Mucosa of stomach (tissue), 1 donor: Measurements from ENCODE around the gene KRT15.

ENCODE experiments used
- H3K27me3 ChIP-seq: one replicate; pipeline ENCODE4 v1.7.0; 2013; ENCODE audit warnings: mild to moderate bottlenecking, low read length; ENCODE audit not compliant: control insufficient read depth, insufficient read depth
- H3K36me3 ChIP-seq: one replicate; pipeline ENCODE4 v1.7.0; 2013; ENCODE audit warnings: low read length; ENCODE audit not compliant: control insufficient read depth, insufficient read depth
- H3K4me1 ChIP-seq: one replicate; pipeline ENCODE4 v1.7.0; 2013; ENCODE audit warnings: mild to moderate bottlenecking, low read length; ENCODE audit not compliant: control insufficient read depth, insufficient read depth
- H3K4me3 ChIP-seq: one replicate; pipeline ENCODE4 v1.7.0; 2013; ENCODE audit warnings: low read length
- H3K9ac ChIP-seq: one replicate; pipeline ENCODE4 v1.7.0; 2013; ENCODE audit warnings: mild to moderate bottlenecking, low read length, moderate library complexity
- H3K9me3 ChIP-seq: one replicate; pipeline ENCODE4 v1.7.0; 2013; ENCODE audit warnings: mild to moderate bottlenecking, low read length, moderate library complexity; ENCODE audit not compliant: control insufficient read depth
- donor health status: Pancreatic carcinoma.

The KRT15 gene

DNA sequence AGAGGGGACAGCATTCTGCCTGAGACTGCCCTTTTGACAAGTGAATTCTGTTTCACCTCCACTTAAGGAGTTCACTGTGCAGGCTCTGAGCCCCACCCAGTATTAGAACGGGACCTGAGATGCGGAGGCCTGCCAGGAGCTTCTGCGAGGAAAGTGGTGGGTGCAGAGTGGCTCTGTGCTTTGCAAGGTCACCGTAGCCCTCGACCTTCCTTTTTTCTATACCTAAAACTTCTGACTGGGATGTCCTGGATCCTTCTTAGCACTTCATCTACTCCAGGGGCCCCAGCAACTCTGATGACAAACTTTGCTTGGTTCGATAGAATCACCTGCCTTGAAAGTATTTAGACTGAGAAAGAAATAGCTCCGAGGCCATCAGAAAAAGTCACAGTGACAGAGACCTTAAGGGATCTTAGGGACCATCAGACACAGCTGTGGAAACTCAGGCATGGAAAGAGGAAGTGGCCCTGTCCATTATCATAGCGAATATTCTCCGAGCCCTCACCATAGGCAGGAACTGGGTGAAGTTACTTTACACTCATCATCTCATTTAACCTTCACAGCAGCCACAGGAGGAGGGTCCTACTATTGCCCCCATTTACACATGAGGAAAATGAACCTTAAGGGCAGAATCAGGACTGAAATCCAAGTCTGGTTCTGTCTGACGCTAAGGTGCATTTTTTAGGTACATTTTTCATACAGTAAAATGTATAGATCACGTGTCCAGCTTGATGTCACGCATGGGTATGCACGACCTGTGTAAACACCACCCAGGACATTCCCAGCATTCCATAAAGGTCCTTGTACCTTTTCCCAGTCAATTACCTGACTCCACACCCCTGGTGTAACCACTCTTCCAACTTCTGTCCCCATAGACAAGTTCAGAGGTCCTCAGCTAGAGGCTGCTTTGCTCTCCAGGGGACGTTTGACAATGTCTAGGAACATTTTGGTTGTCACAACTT, 12.6 kb downstream of the KRT15 start:
- peaks cover 3% of the 10 kb centered on the region for H3K27me3 ChIP-seq
- peaks cover 33% of the 10 kb centered on the region for H3K4me1 ChIP-seq
- H3K9me3 ChIP-seq, result no peaks in the 10 kb centered on the region
- no peak overlapping the region for H3K4me3 ChIP-seq
- no peaks in the 10 kb centered on the region for H3K36me3 ChIP-seq
- no peak overlapping the region for H3K9ac ChIP-seq

DNA sequence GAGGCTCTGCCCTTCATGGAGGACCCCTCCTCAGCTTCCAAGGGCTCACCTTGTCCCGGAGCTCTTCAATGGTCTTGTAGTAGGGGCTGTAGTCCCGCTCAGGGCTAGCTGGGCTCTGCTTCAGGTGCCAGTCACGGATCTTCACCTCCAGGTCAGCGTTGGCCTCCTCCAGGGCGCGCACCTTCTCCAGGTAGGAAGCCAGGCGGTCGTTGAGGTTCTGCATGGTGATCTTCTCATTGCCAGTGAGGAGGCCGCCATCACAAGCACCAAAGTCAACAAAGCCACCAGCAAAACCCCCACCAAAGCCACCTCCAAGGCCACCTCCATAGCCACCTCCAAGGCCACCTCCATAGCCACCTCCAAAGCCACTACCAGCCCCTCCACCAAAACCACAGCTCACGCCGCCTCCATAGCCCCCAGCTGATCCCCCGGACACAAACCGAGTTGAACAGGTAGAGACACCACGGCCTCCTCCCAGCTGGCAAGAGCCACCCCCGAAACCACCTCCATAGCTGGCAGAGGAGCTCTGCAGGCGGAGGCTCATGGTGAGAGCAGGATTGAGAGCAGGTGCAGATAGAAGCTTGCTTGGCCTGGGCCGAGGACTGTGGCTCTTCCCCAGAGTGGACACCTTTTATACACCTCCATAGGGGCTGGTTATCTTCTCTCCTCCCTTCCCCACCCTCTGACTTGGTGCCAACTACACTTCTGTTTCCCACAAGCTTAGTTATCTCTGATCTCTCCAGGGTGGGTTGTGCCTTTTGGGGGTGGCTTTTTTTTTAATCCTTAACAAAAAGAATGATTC, 13.5 kb downstream of the KRT15 start, which contains the start of gene KRT13:
TSS of gene KRT13 (minus strand) at position 606 of the 802 bp plus-strand sequence. CDS start at position 544, 62 bp downstream.
- H3K4me3 ChIP-seq, result no peak within 1 kb of the TSS
- H3K4me1 ChIP-seq, result peaks cover 26% of the 10 kb centered on the region
- peaks cover 3% of the 10 kb centered on the region for H3K27me3 ChIP-seq
- no peaks in the 10 kb centered on the region for H3K36me3 ChIP-seq
- H3K9ac ChIP-seq, result no peak within 1 kb of the TSS
- no peaks in the 10 kb centered on the region for H3K9me3 ChIP-seq

DNA sequence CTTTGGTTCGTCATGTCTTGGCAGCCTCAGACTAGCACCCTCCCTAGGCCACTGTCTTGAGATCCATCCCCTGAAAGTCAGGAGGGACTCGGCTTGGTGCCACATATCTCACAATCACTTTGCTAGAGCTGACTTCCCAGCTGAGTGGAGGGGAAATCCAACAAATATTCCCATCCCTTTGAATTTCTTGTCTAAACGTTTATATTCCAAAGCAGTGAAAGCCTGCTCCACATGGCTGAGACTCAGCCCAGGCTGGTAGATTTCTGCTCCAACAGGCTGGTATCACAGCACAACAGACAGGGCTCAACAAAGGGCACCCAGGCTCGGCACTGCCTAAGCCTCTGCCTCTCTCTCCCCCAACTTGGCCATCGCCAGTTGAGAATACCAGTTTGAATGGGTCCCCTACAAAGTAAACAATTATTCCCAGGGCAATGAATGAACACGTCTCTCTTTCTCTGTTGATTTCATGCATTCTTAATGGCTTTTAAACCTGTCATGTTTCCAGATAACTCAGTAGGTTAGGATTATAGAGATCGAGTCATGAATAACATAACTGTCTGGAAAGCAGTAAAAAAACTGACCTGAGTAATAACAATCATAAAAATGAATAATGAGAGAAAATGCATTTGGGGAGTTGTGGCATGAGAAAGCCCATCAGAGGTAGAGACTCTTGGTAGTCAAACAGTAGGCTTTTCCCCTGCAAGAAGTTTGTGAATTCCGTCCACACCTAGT, 14.3 kb downstream of the KRT15 start:
- no peak overlapping the region for H3K9ac ChIP-seq
- H3K36me3 ChIP-seq, result no peaks in the 10 kb centered on the region
- peaks cover 3% of the 10 kb centered on the region for H3K27me3 ChIP-seq
- no peaks in the 10 kb centered on the region for H3K9me3 ChIP-seq
- H3K4me3 ChIP-seq, result no peak overlapping the region
- peaks cover 26% of the 10 kb centered on the region for H3K4me1 ChIP-seq

DNA sequence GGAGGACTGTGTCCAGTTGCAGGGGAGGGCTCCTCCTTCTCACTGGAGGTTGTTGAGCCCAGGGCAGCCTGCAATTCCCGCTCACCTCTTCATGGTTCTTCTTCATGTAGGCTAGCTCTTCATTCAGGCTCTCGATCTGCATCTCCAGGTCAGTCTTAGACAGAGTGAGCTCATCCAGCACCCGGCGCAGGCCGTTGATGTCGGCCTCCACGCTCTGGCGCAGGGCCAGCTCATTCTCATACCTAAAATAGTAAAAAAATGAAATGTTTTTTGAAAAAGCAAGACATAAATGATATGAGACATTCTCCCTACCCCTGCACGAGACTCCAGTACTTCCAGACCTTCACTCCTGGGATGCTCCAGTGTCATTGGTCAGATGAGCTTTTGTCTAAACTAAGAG, 15.5 kb downstream of the KRT15 start:
- Histone ChIP-seq H3K9me3 (no peaks in the 10 kb centered on the region), H3K4me3 (no peak overlapping the region), H3K36me3 (no peaks in the 10 kb centered on the region), H3K27me3 (peaks cover 3% of the 10 kb centered on the region), H3K9ac (no peak overlapping the region), H3K4me1 (peaks cover 26% of the 10 kb centered on the region)

DNA sequence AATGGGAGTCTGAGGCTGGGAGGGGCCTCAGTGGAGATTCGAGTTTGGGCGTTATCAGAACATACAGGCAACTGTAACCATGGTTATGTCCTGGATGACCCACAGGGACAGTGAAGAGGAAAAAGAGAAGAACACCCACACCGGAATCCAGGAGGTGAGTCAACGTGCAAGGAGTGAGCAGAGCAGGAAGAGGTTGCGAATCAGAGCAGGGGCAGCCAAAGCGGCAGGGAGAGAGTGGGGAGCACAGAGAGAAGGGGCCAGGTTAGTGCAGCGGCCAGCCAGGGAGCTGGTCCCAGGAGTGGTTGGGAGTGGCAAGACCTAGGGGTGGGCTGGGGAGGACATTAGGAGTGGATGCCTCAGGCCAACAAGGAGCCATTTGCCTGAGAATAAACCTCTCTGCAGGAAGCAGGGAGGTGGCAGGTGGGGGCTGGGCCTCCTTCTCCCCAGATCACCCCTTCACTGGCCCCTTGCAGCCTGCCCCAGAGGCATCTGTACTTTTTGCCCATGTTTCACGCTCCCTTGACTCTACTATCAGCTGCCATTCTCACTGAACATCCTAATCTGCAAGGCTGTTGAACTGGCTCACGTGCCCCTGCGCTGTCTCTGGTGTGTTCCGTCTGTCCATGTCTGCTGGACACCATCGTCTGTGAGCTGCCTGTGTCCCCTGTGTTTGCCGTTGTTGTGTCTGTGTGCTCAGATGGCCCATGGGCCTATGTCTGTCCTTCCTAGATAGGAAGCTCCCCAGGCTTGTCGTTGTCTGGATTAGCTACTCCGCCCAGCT, 18.4 kb downstream of the KRT15 start:
- H3K9ac ChIP-seq, result no peak overlapping the region
- H3K9me3 ChIP-seq, result no peaks in the 10 kb centered on the region
- H3K27me3 ChIP-seq, result no peaks in the 10 kb centered on the region
- peaks cover 23% of the 10 kb centered on the region for H3K4me1 ChIP-seq
- H3K36me3 ChIP-seq, result no peaks in the 10 kb centered on the region
- no peak overlapping the region for H3K4me3 ChIP-seq

DNA sequence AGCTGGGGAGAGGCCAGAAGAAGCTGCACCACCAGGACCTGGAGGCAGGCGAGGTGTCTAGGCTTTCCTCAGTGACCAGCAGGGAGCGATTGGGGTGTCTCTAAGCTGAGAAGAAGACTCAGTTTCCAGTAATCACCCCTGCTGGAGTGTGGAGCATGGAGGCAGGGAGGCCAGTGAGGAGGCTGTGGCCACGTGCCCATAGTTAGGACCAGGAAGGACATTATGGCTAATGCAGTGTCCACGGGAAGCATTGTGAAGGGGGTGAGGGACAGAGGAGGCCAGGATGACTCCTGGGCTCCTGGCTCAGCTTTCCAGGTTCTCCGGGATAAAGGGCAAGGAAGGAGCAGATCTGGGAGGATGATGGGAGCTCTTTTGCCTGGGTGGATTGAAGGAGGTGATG, 19.0 kb downstream of the KRT15 start:
- Histone ChIP-seq H3K9ac (no peak overlapping the region), H3K9me3 (no peaks in the 10 kb centered on the region), H3K4me1 (peaks cover 23% of the 10 kb centered on the region), H3K4me3 (no peak overlapping the region), H3K27me3 (no peaks in the 10 kb centered on the region), H3K36me3 (no peaks in the 10 kb centered on the region)

DNA sequence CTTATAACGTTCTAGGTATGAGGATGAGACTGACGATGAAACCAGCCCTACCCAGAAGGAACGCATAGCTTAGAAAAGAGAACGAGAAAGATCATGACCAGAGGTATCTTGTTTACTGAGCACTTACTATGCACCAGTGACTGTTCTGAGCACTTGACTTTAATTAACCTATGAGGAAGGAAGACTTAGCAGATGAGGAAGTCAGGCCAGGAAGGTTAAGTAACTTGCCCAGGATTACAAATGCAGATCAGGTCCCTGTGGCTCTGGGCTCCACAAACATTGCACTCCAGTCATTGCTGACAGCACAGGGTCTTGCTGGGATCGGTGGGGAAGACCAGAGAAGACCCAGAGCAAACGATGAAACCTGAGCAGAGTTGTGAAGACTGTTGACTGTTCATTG, 20.4 kb downstream of the KRT15 start:
- H3K9me3 ChIP-seq, result no peaks in the 10 kb centered on the region
- no peak overlapping the region for H3K9ac ChIP-seq
- H3K4me3 ChIP-seq, result no peak overlapping the region
- H3K27me3 ChIP-seq, result no peaks in the 10 kb centered on the region
- no peaks in the 10 kb centered on the region for H3K36me3 ChIP-seq
- peaks cover 23% of the 10 kb centered on the region for H3K4me1 ChIP-seq

DNA sequence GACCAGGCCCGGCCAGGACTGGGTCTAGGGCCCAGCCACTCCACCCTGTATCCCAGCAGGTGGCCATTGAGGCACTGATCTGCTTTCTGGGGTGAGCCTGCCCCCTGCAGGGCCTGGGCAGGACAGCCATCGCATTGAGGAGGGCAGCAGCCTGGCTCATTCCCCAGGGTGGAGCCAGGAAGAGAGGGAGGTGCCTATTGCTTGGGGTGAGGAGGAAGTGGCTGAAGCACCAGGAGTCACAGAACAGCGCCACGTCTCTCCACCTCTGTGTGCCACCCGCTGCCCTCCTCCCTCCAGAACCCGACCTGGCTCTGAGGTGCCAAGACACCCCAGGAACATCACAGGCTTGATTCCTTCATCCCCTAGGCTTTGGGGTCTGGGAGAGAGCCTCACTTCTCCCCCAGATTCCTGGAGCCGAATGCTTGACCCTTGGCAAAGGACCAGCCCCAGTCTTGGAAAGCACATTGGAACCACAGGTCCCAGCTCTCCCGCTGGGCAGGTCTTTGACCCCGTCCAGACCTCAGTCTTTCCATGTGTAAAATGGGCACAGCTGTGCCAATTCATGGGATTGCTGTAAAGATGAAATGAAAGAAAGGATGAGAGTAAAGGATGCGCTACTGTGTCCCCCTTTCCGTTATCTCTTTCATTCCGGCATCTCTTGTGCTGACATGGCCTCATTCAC, 21.7 kb downstream of the KRT15 start:
- no peaks in the 10 kb centered on the region for H3K9me3 ChIP-seq
- peaks cover 28% of the 10 kb centered on the region for H3K4me1 ChIP-seq
- H3K36me3 ChIP-seq, result no peaks in the 10 kb centered on the region
- no peaks in the 10 kb centered on the region for H3K27me3 ChIP-seq
- H3K4me3 ChIP-seq, result no peak overlapping the region
- H3K9ac ChIP-seq, result peak overlapping the region; percentile 44

DNA sequence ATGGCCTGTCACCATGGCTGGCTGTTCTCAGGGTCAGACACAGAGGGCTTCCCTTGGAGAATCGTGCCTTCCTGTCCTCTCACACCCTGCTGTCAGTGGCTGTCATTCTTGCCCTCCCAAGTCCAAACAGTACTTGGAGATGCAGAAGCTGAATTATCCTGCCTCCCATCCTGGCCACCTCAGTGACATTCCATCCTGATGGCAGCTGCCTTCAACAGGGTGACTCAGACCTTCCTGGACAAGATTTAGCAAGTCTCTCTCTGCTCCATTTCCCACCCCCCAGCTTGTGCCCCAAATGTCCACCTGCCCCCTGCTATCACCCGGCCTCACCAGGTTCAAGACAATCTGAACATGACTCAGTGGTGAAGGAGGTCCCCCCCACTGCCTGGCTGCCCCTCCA, 24.2 kb downstream of the KRT15 start:
- Histone ChIP-seq H3K4me1 (peaks cover 21% of the 10 kb centered on the region), H3K9me3 (no peaks in the 10 kb centered on the region), H3K4me3 (no peak overlapping the region), H3K9ac (no peak overlapping the region), H3K36me3 (no peaks in the 10 kb centered on the region), H3K27me3 (no peaks in the 10 kb centered on the region)

DNA sequence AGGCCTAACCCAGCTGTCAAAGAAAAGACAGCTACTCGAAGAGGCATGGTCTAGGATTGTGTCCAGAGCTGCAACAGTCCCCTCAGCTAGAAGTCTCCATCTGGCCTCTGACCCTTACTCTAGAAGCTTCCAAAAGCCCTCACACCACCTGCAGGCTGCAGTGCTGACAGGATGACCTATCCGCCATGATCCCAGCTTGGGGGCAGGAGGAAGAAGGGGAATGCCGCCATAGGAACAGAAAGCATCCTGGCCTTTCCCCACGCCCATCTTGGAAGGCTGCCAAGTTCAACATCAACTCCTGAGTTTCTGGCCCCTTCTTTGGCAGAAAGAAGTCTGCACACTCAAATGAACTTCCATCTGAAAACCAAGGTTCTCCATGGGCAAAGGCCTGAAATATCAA, 25.9 kb downstream of the KRT15 start:
- H3K36me3 ChIP-seq, result no peaks in the 10 kb centered on the region
- H3K27me3 ChIP-seq, result no peaks in the 10 kb centered on the region
- peaks cover 20% of the 10 kb centered on the region for H3K4me1 ChIP-seq
- no peaks in the 10 kb centered on the region for H3K9me3 ChIP-seq
- no peak overlapping the region for H3K4me3 ChIP-seq
- no peak overlapping the region for H3K9ac ChIP-seq

DNA sequence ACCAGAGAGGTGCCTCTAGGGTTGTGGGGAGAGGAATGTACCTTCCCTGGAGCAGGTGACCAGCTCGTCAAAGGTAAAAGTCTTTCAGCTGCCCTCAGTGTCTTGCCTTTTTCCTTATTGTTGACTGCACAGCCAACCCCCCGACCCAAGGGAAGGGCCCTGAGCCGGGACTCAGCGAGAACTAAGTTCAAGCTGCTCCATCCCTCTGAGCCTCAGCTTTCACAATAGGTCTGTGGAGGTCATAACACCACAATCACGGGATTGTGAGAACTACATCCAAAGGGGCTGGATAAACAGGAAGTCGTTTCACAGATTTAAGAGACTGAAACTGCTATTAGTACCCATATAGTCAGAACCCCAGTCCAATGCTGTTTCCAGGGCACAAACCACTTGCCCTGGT, 26.3 kb downstream of the KRT15 start:
- H3K27me3 ChIP-seq, result no peaks in the 10 kb centered on the region
- H3K4me1 ChIP-seq, result peaks cover 16% of the 10 kb centered on the region
- no peaks in the 10 kb centered on the region for H3K9me3 ChIP-seq
- no peaks in the 10 kb centered on the region for H3K36me3 ChIP-seq
- no peak overlapping the region for H3K9ac ChIP-seq
- no peak overlapping the region for H3K4me3 ChIP-seq
